NCI-H526 (cell line): ENCODE measurements around the gene LY9.

Experiments used
- DNase-seq, 2 experiments: peaks; one replicate each; lab custom pipeline; 2025; lab: John Stamatoyannopoulos, UW

The LY9 gene

GRCh38 chr1:160801836-160802580 lies 6.0 kb downstream of the LY9 start:
- DNase-seq: no peak

DNA sequence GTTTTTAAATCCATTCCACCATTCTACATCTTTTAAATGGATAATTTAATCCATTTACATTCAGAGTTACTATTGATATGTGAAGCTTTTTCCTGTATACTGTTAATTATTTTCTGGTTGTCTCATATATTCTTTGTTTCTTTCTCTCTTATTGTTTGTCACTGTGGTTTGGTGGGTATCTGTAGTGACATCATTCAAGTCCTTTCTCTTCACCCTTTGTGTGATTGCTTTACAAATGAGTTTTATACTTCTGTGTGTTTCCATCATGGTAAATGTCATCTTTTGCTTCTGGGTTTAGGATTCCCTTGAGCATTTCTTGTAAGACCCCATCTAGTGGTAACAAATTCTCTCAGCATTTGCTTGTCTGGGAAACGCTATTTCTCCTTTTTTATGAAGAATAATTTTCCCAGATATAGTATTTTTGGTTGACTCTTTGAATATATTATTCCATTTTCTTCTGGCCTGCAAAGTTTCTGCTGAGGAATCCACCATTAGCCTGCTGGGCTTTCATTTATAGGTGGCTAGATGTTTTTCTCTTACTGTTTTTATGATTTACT lies 10.2 kb downstream of the LY9 start:
- DNase-seq: no peak

GRCh38 chr1:160806784-160807183 lies 10.8 kb downstream of the LY9 start:
- DNase-seq: no peak

- DNase-seq: no peak
These were observed 11.3 kb downstream of the LY9 start for GRCh38 chr1:160807247-160807646.

DNA sequence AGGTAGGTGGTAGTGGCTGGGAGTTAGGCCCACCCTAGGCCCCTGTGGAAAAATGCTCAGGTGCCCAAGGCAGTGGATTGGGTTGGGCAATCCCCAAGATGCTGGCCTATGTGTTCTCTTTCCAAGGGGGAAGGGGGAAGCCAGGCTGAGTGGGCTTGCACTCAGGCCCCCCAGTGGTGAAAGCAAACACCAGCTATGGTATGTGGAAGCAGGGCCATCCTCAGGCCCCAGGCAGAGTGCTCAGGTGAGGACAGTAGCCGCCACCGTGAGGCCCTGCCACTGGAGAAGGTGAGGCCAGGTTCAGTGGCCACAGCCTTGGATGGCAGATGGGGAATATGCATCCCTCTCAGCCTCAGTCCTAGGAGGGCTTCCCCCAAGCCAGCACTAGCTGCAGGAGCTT lies 11.8 kb downstream of the LY9 start:
- DNase-seq: no peak

DNA sequence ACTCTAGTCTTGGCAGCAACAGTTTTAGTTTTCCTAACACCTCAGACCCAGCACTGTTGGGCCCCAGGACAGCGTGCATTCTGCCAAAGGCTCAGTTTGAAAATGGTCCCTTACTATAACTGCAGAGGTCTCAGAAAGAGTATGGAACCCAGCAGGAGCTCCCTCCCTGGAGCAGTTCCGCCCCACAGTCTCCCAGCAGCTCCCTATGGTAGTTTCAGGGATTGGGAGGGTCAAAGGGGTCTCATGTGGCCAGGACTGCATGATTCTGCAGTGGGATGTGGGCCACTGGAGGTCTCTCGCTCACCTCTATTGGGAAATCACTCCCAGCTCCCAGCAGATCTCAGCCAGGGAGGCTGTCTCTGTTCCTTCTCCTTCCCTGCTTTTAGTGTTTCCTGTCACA lies 12.3 kb downstream of the LY9 start:
- no peak for DNase-seq

- DNase-seq: no peak
These were observed 14.5 kb downstream of the LY9 start for GRCh38 chr1:160810486-160810885.

DNA sequence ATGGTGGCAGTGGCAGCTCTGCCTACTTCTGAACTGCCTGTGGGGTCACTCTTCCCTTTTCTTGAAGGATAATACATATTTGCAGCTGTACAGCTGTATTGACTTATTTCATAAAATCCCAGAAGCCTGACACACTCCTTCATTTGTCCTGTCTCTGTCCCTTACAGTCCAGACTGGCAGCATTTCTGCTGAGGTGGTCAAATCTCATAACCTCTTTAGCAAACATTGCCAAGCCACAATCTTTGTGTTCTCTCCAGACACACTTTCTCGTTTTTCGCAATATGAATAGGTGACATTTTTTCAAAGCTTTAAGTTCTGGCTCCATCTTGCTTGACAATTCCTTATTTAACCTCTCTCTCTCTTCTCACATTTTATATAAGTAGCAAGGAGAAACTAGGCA lies 15.2 kb downstream of the LY9 start:
- no peak for DNase-seq

GRCh38 chr1:160813215-160813614 lies 17.2 kb downstream of the LY9 start:
- DNase-seq: no peak

- DNase-seq: no peak
These were observed 18.3 kb downstream of the LY9 start for GRCh38 chr1:160814316-160814715.

DNA sequence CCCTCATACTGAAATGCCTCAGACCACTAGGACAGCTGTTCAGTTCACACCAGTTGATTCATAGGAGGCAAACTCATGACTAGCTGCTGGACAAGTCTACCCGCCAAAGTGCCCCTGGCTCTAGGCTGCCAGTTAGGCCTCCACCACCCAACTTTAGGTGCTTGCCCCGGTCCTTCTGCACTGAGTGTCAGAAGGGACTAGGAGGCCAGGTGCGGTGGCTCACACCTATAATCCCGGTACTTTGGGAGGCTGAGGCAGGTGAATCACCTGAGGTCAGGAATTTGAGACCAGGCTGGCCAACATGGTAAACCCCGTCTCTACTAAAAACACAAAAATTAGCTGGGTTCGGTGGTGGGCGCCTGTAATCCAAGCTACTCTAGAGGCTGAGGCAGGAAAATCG lies 18.9 kb downstream of the LY9 start:
- DNase-seq: no peak

DNA sequence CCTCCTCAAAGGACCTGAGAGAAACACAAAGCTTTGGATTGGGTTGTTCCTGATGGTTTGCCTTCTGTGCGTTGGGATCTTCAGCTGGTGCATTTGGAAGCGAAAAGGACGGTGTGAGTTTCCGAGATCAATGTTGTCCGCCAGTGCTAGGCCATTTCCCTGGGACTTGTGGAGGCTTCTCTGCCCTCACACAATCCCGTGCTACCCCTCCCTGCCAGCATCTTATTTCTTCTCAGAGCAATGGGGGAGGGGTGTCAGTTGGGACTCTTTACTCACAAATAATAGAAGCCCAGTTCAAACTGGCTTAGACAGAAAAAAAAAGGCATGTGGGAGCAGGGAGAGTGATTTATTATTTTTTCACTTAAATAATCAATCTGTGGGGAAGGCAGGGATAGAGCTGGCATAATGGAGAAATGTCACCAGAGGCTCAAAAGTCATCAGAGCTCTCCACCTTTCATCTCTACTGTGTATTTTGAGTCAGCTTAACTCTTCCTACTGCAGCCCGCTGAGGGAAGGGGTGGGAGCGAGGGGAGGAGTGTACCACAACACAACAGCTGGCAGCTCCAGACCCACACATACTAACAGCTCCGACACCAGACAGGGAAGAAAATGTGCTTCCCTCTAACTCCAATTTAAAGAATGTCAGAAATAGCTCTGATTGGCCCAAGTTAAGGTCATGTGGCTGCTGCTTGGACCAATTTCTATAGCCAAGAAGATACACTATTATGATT lies 22.4 kb downstream of the LY9 start:
- DNase-seq: no peak

GRCh38 chr1:160819186-160819585 lies 23.2 kb downstream of the LY9 start:
- no peak for DNase-seq

DNA sequence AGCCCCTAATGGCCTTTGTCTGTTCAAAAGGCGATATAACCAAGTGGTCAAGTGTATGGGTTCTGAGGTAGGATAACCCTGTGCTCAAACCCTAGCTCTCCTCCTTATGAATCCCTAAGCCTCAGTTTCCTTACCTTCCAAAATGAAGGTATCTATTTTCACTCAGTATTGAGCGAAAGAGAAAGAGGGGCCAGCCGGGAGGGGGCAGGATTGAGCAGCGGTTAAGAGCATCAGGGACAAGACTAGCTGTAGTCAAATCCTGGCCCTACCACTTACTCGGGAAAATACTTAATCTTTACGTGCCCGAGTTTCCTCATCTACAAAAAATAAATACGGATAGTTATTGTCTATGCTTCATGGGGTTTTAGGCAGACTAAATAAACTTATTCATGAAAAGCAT lies 25.7 kb downstream of the LY9 start:
- no peak for DNase-seq

DNA sequence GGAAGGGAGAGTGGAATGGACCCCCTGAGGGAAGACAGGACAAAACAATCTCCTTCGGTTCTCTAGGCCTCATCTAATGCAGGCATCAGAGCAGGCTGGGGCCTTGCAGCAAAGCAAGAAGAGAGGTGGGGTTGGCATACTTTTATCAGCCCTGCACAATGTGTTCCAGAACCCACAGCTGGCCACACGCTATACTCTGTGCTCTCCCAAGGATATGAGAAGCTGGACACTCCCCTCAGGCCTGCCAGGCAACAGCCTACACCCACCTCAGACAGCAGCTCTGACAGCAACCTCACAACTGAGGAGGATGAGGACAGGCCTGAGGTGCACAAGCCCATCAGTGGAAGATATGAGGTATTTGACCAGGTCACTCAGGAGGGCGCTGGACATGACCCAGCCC lies 27.3 kb downstream of the LY9 start:
- DNase-seq: no peak

DNA sequence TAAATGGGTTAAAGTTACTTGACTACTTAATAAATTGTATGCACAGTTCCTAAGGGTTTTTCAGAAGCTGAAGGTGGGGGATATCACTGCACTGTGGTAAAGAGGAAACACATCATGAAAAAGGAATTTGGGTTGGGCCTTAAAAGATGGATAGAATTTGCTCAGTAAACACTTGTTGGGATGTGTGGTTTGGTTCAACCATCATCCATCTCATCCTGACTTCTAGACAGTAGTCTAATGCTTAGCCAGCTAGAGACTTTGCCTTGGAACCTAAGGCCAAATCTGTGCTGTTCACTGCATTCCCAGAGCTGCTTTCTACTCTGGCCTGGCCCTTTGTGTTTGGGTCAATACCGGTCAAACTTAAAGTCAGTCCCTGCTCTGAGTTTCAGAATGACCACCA lies 30.6 kb downstream of the LY9 start:
- DNase-seq: no peak

- DNase-seq: no peak
These were observed 31.4 kb downstream of the LY9 start for GRCh38 chr1:160827418-160827817.

- DNase-seq: no peak
These were observed 33.8 kb downstream of the LY9 start for GRCh38 chr1:160829766-160830165.

- peak; percentile 73 to 94 for DNase-seq
These were observed 34.6 kb downstream of the LY9 start for GRCh38 chr1:160830321-160831153.

GRCh38 chr1:160834945-160835565 lies 39.1 kb downstream of the LY9 start:
- DNase-seq: peak in 1 of 2 experiments; percentile 63

DNA sequence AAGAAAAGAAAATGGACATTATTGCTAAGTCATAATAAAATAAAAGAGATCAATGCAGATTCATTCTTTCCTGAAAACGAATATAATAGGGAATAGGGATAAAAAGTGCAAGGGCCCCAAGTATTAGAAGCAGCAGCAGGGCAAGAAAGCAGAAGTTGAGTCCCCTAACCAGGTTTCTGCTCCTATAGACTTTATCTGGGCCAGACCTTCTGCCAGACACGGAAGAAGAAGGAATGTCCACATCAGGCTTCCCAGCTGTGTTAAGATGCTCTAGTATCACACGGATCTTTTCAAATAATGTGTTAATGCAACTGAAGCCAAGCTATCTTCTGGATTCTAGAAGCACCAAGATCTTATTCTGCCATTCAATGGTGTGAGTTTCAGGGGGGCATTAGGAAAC lies 39.8 kb downstream of the LY9 start:
- no peak for DNase-seq

DNA sequence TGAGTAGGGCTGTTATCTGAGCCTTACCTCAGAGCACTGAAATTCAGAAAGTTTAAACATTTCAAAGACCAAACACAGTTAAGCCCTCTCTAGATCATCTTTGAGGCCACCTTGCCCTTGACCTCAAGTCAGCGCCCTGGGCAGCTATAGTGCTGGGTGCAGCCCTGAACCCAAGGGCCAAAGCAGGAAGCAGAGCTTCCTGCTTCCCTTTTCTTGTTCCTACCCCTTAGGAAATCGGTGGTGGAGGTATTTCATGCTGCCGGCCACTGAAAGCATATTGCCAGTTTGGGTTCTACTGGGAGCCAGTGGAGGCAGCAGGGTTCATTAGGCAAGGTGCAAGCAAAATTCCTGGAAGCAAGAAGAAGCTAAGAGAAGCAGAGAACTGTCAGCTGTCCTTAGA lies 40.6 kb downstream of the LY9 start:
- DNase-seq: no peak
